ENCODE results near the gene ITPA.
A peak's percentile ranks its signal among the peaks of the same experiment; 100 is the strongest.

Gene ITPA

GRCh38 chr20:3237958-3238615 is 28.8 kb downstream of the ITPA start:
- peaks cover 46 to 49% of the 10 kb centered on the region in 2 donors for H3K27me3 ChIP-seq (ENCODE audit: control insufficient read depth in 1 of 2, insufficient read depth in 2 of 2, low read length in 2 of 2)

GRCh38 chr20:3238616-3239025 is 29.3 kb downstream of the ITPA start:
- peaks cover 46 to 49% of the 10 kb centered on the region in 2 donors for H3K27me3 ChIP-seq (ENCODE audit: control insufficient read depth in 1 of 2, insufficient read depth in 2 of 2, low read length in 2 of 2)
- H3K27ac ChIP-seq (ENCODE audit: low read depth, low read length): no peak overlapping the region
- H3K36me3 ChIP-seq (ENCODE audit: control insufficient read depth in 1 of 2, insufficient read depth in 2 of 2, low read length in 2 of 2): no peaks in the 10 kb centered on the region
- peak overlapping the region; percentile 69 to 72 for H3K4me3 ChIP-seq (ENCODE audit: low read depth in 1 of 2, low read length in 2 of 2)
- H3K4me1 ChIP-seq (ENCODE audit: control insufficient read depth in 1 of 2, insufficient read depth in 2 of 2, low read length in 2 of 2): peaks cover 9 to 17% of the 10 kb centered on the region in 2 donors
- H3K9me3 ChIP-seq (ENCODE audit: control insufficient read depth in 1 of 2, low read length in 2 of 2): no peaks in the 10 kb centered on the region
- no peak overlapping the region for H3K9ac ChIP-seq (ENCODE audit: low read depth in 1 of 2, low read length in 2 of 2)

More at GRCh38 chr20:3237958-3238615, 28.8 kb downstream of the ITPA start:
- H3K9me3 ChIP-seq (ENCODE audit: control insufficient read depth in 1 of 2, low read length in 2 of 2): no peaks in the 10 kb centered on the region
- H3K27ac ChIP-seq (ENCODE audit: low read depth, low read length): no peak overlapping the region
- no peak overlapping the region for H3K9ac ChIP-seq (ENCODE audit: low read depth in 1 of 2, low read length in 2 of 2)
- H3K36me3 ChIP-seq (ENCODE audit: control insufficient read depth in 1 of 2, insufficient read depth in 2 of 2, low read length in 2 of 2): no peaks in the 10 kb centered on the region
- peak overlapping the region; percentile 69 to 72 for H3K4me3 ChIP-seq (ENCODE audit: low read depth in 1 of 2, low read length in 2 of 2)
- H3K4me1 ChIP-seq (ENCODE audit: control insufficient read depth in 1 of 2, insufficient read depth in 2 of 2, low read length in 2 of 2): peaks cover 9 to 17% of the 10 kb centered on the region in 2 donors

GRCh38 chr20:3239026-3239866 is 29.9 kb downstream of the ITPA start, which contains the start of gene SLC4A11:
Gene SLC4A11 (minus strand): TSS chr20:3239190. CDS start chr20:3239137, 53 bp downstream.
- Histone ChIP-seq H3K4me3 (ENCODE audit: low read depth in 1 of 2, low read length in 2 of 2) (peak within 1 kb of the TSS; percentile 69 to 72), H3K36me3 (ENCODE audit: control insufficient read depth in 1 of 2, insufficient read depth in 2 of 2, low read length in 2 of 2) (no peaks in the 10 kb centered on the region), H3K9me3 (ENCODE audit: control insufficient read depth in 1 of 2, low read length in 2 of 2) (no peaks in the 10 kb centered on the region), H3K4me1 (ENCODE audit: control insufficient read depth in 1 of 2, insufficient read depth in 2 of 2, low read length in 2 of 2) (peaks cover 9 to 17% of the 10 kb centered on the region in 2 donors), H3K9ac (ENCODE audit: low read depth in 1 of 2, low read length in 2 of 2) (peak within 1 kb of the TSS; percentile 32 to 43), H3K27me3 (ENCODE audit: control insufficient read depth in 1 of 2, insufficient read depth in 2 of 2, low read length in 2 of 2) (peaks cover 46 to 49% of the 10 kb centered on the region in 2 donors), H3K27ac (ENCODE audit: low read depth, low read length) (no peak within 1 kb of the TSS)

- Histone ChIP-seq H3K27ac (ENCODE audit: low read depth, low read length) (no peak overlapping the region), H3K27me3 (ENCODE audit: control insufficient read depth in 1 of 2, insufficient read depth in 2 of 2, low read length in 2 of 2) (peaks cover 46 to 49% of the 10 kb centered on the region in 2 donors), H3K9ac (ENCODE audit: low read depth in 1 of 2, low read length in 2 of 2) (peak overlapping the region; percentile 32 to 43), H3K36me3 (ENCODE audit: control insufficient read depth in 1 of 2, insufficient read depth in 2 of 2, low read length in 2 of 2) (no peaks in the 10 kb centered on the region), H3K4me3 (ENCODE audit: low read depth in 1 of 2, low read length in 2 of 2) (peak overlapping the region; percentile 69 to 72), H3K9me3 (ENCODE audit: control insufficient read depth in 1 of 2, low read length in 2 of 2) (no peaks in the 10 kb centered on the region), H3K4me1 (ENCODE audit: control insufficient read depth in 1 of 2, insufficient read depth in 2 of 2, low read length in 2 of 2) (peaks cover 9 to 17% of the 10 kb centered on the region in 2 donors)
Measured at GRCh38 chr20:3239867-3240775, 30.8 kb downstream of the ITPA start.

- H3K4me3 ChIP-seq (ENCODE audit: low read depth in 1 of 2, low read length in 2 of 2): no peak overlapping the region
- no peaks in the 10 kb centered on the region for H3K9me3 ChIP-seq (ENCODE audit: control insufficient read depth in 1 of 2, low read length in 2 of 2)
- no peak overlapping the region for H3K9ac ChIP-seq (ENCODE audit: low read depth in 1 of 2, low read length in 2 of 2)
- peaks cover 9 to 17% of the 10 kb centered on the region in 2 donors for H3K4me1 ChIP-seq (ENCODE audit: control insufficient read depth in 1 of 2, insufficient read depth in 2 of 2, low read length in 2 of 2)
- no peaks in the 10 kb centered on the region for H3K36me3 ChIP-seq (ENCODE audit: control insufficient read depth in 1 of 2, insufficient read depth in 2 of 2, low read length in 2 of 2)
- H3K27me3 ChIP-seq (ENCODE audit: control insufficient read depth in 1 of 2, insufficient read depth in 2 of 2, low read length in 2 of 2): peaks cover 41 to 43% of the 10 kb centered on the region in 2 donors
- H3K27ac ChIP-seq (ENCODE audit: low read depth, low read length): no peak overlapping the region
Measured at GRCh38 chr20:3240776-3241363, 31.6 kb downstream of the ITPA start.

- Histone ChIP-seq H3K27ac (ENCODE audit: low read depth, low read length) (no peak overlapping the region), H3K9me3 (ENCODE audit: control insufficient read depth in 1 of 2, low read length in 2 of 2) (no peaks in the 10 kb centered on the region), H3K27me3 (ENCODE audit: control insufficient read depth in 1 of 2, insufficient read depth in 2 of 2, low read length in 2 of 2) (peaks cover 30 to 31% of the 10 kb centered on the region in 2 donors), H3K4me3 (ENCODE audit: low read depth in 1 of 2, low read length in 2 of 2) (no peak overlapping the region), H3K9ac (ENCODE audit: low read depth in 1 of 2, low read length in 2 of 2) (no peak overlapping the region), H3K4me1 (ENCODE audit: control insufficient read depth in 1 of 2, insufficient read depth in 2 of 2, low read length in 2 of 2) (peaks cover 9 to 17% of the 10 kb centered on the region in 2 donors), H3K36me3 (ENCODE audit: control insufficient read depth in 1 of 2, insufficient read depth in 2 of 2, low read length in 2 of 2) (no peaks in the 10 kb centered on the region)
Measured at GRCh38 chr20:3242172-3242692, 32.9 kb downstream of the ITPA start.

GRCh38 chr20:3243718-3244358 is 34.5 kb downstream of the ITPA start:
- H3K4me1 ChIP-seq (ENCODE audit: control insufficient read depth in 1 of 2, insufficient read depth in 2 of 2, low read length in 2 of 2): peaks cover 3 to 16% of the 10 kb centered on the region in 2 donors
- H3K9ac ChIP-seq (ENCODE audit: low read depth in 1 of 2, low read length in 2 of 2): no peak overlapping the region
- H3K4me3 ChIP-seq (ENCODE audit: low read depth in 1 of 2, low read length in 2 of 2): no peak overlapping the region
- H3K9me3 ChIP-seq (ENCODE audit: control insufficient read depth in 1 of 2, low read length in 2 of 2): no peaks in the 10 kb centered on the region
- no peak overlapping the region for H3K27ac ChIP-seq (ENCODE audit: low read depth, low read length)
- H3K27me3 ChIP-seq (ENCODE audit: control insufficient read depth in 1 of 2, insufficient read depth in 2 of 2, low read length in 2 of 2): peaks cover 21 to 29% of the 10 kb centered on the region in 2 donors
- no peaks in the 10 kb centered on the region for H3K36me3 ChIP-seq (ENCODE audit: control insufficient read depth in 1 of 2, insufficient read depth in 2 of 2, low read length in 2 of 2)

GRCh38 chr20:3244613-3245012 is 35.3 kb downstream of the ITPA start:
- H3K36me3 ChIP-seq (ENCODE audit: control insufficient read depth in 1 of 2, insufficient read depth in 2 of 2, low read length in 2 of 2): no peaks in the 10 kb centered on the region
- H3K9ac ChIP-seq (ENCODE audit: low read depth in 1 of 2, low read length in 2 of 2): no peak overlapping the region
- H3K4me3 ChIP-seq (ENCODE audit: low read depth in 1 of 2, low read length in 2 of 2): no peak overlapping the region
- peaks cover 6 to 16% of the 10 kb centered on the region in 2 donors for H3K4me1 ChIP-seq (ENCODE audit: control insufficient read depth in 1 of 2, insufficient read depth in 2 of 2, low read length in 2 of 2)
- no peak overlapping the region for H3K27ac ChIP-seq (ENCODE audit: low read depth, low read length)
- no peaks in the 10 kb centered on the region for H3K9me3 ChIP-seq (ENCODE audit: control insufficient read depth in 1 of 2, low read length in 2 of 2)
- H3K27me3 ChIP-seq (ENCODE audit: control insufficient read depth in 1 of 2, insufficient read depth in 2 of 2, low read length in 2 of 2): peaks cover 19 to 32% of the 10 kb centered on the region in 2 donors

GRCh38 chr20:3245156-3245555 is 35.9 kb downstream of the ITPA start:
- Histone ChIP-seq H3K9ac (ENCODE audit: low read depth in 1 of 2, low read length in 2 of 2) (no peak overlapping the region), H3K36me3 (ENCODE audit: control insufficient read depth in 1 of 2, insufficient read depth in 2 of 2, low read length in 2 of 2) (no peaks in the 10 kb centered on the region), H3K4me1 (ENCODE audit: control insufficient read depth in 1 of 2, insufficient read depth in 2 of 2, low read length in 2 of 2) (peaks cover 6 to 11% of the 10 kb centered on the region in 2 donors), H3K27me3 (ENCODE audit: control insufficient read depth in 1 of 2, insufficient read depth in 2 of 2, low read length in 2 of 2) (peaks cover 13 to 31% of the 10 kb centered on the region in 2 donors), H3K4me3 (ENCODE audit: low read depth in 1 of 2, low read length in 2 of 2) (no peak overlapping the region), H3K9me3 (ENCODE audit: control insufficient read depth in 1 of 2, low read length in 2 of 2) (no peaks in the 10 kb centered on the region), H3K27ac (ENCODE audit: low read depth, low read length) (no peak overlapping the region)
